WTC11 (cell line): Measurements from ENCODE around the gene ADGRA1.

Experiments used
- E2F5 ChIP-seq: sonication (generic); formaldehyde crosslinking; IDR thresholded peaks from 2 replicates; pipeline ENCODE4 v1.8.1; 2022; ENCODE audit warnings: mild to moderate bottlenecking, moderate library complexity, missing genetic modification reagents
- ETV6 ChIP-seq: sonication (generic); formaldehyde crosslinking; IDR thresholded peaks from 2 replicates; pipeline ENCODE4 v1.8.1; 2022; ENCODE audit warnings: mild to moderate bottlenecking, missing genetic modification reagents
- GRHL2 ChIP-seq: fragments of 250-450 bp; sonication (Bioruptor Pico); IDR thresholded peaks from 2 replicates; pipeline ENCODE4 v1.8.0; 2022; ENCODE audit warnings: mild to moderate bottlenecking, moderate library complexity; ENCODE audit not compliant: insufficient replicate concordance, severe bottlenecking
- MAX ChIP-seq: sonication (generic); formaldehyde crosslinking; IDR thresholded peaks from 2 replicates; pipeline ENCODE4 v1.8.0; 2022; ENCODE audit warnings: mild to moderate bottlenecking, missing genetic modification reagents
- NR1H2 ChIP-seq: sonication (generic); formaldehyde crosslinking; IDR thresholded peaks from 2 replicates; pipeline ENCODE4 v1.9.0; 2021; ENCODE audit warnings: mild to moderate bottlenecking, moderate library complexity, missing genetic modification reagents
- RELA ChIP-seq: sonication (generic); formaldehyde crosslinking; IDR thresholded peaks from 2 replicates; pipeline ENCODE4 v1.8.1; 2022; ENCODE audit warnings: missing genetic modification reagents, mild to moderate bottlenecking, borderline replicate concordance
- STAT6 ChIP-seq: sonication (generic); formaldehyde crosslinking; conservative IDR thresholded peaks from 2 replicates; pipeline ENCODE4 v1.8.1; 2023; ENCODE audit warnings: mild to moderate bottlenecking, low read depth, missing genetic modification reagents, moderate library complexity
- ZNF423 ChIP-seq: fragments of 250-450 bp; sonication (Bioruptor Pico); IDR thresholded peaks from 2 replicates; pipeline ENCODE4 v2.1.2; 2022; ENCODE audit warnings: mild to moderate bottlenecking, moderate library complexity
- TF ChIP-seq, protein P1 (sequence below): fragments of 200-600 bp; IDR thresholded peaks from 2 replicates; pipeline ENCODE4 v1.8.0; 2022; ENCODE audit warnings: antibody characterized with exemption
- TF ChIP-seq, protein P2 (sequence below): sonication (generic); formaldehyde crosslinking; IDR thresholded peaks from 2 replicates; pipeline ENCODE4 v1.8.1; 2023; ENCODE audit warnings: mild to moderate bottlenecking, missing genetic modification reagents, borderline replicate concordance

GRCh38 chr10:133113847-133114246 lies 26.1 kb downstream of the ADGRA1 start:
- TF ChIP-seq, protein P1, sequence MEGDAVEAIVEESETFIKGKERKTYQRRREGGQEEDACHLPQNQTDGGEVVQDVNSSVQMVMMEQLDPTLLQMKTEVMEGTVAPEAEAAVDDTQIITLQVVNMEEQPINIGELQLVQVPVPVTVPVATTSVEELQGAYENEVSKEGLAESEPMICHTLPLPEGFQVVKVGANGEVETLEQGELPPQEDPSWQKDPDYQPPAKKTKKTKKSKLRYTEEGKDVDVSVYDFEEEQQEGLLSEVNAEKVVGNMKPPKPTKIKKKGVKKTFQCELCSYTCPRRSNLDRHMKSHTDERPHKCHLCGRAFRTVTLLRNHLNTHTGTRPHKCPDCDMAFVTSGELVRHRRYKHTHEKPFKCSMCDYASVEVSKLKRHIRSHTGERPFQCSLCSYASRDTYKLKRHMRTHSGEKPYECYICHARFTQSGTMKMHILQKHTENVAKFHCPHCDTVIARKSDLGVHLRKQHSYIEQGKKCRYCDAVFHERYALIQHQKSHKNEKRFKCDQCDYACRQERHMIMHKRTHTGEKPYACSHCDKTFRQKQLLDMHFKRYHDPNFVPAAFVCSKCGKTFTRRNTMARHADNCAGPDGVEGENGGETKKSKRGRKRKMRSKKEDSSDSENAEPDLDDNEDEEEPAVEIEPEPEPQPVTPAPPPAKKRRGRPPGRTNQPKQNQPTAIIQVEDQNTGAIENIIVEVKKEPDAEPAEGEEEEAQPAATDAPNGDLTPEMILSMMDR, result no peak
- TF ChIP-seq GRHL2 (CRISPR knock-in tag), result no peak
- TF ChIP-seq E2F5 (CRISPR knock-in tag), result no peak
- no peak for TF ChIP-seq ZNF423
- no peak for TF ChIP-seq STAT6 (CRISPR knock-in tag)
- TF ChIP-seq MAX (CRISPR knock-in tag), result no peak
- TF ChIP-seq, protein P2, sequence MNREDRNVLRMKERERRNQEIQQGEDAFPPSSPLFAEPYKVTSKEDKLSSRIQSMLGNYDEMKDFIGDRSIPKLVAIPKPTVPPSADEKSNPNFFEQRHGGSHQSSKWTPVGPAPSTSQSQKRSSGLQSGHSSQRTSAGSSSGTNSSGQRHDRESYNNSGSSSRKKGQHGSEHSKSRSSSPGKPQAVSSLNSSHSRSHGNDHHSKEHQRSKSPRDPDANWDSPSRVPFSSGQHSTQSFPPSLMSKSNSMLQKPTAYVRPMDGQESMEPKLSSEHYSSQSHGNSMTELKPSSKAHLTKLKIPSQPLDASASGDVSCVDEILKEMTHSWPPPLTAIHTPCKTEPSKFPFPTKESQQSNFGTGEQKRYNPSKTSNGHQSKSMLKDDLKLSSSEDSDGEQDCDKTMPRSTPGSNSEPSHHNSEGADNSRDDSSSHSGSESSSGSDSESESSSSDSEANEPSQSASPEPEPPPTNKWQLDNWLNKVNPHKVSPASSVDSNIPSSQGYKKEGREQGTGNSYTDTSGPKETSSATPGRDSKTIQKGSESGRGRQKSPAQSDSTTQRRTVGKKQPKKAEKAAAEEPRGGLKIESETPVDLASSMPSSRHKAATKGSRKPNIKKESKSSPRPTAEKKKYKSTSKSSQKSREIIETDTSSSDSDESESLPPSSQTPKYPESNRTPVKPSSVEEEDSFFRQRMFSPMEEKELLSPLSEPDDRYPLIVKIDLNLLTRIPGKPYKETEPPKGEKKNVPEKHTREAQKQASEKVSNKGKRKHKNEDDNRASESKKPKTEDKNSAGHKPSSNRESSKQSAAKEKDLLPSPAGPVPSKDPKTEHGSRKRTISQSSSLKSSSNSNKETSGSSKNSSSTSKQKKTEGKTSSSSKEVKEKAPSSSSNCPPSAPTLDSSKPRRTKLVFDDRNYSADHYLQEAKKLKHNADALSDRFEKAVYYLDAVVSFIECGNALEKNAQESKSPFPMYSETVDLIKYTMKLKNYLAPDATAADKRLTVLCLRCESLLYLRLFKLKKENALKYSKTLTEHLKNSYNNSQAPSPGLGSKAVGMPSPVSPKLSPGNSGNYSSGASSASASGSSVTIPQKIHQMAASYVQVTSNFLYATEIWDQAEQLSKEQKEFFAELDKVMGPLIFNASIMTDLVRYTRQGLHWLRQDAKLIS (CRISPR knock-in tag), result no peak
- TF ChIP-seq ETV6, result no peak
- TF ChIP-seq NR1H2 (CRISPR knock-in tag), result no peak
- TF ChIP-seq RELA (CRISPR knock-in tag), result no peak
